ENCODE measurements around the gene DNM1L.

The DNM1L gene

GRCh38 chr12:32757157-32757556 lies 78.1 kb downstream of the DNM1L start:
- no peak for DNase-seq

DNA sequence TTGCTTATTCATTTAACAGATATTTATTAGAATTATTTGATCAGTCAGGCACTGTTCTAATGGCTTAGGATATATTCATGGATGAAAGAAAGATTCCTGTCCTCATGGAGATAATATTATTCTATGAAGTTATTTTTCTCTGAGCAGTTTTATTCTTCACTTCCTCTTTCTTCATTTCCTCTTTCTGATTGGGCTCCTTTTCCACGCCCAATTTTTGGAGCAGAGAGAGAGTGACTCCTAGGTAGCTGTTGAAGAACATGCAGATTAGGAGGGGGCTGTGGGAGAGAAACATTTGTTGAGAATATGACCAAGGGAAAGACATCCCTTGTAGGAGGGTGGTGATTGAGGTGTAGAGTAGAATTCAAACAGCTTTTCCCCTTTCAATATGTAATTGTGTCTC lies 82.6 kb downstream of the DNM1L start:
- DNase-seq, result no peak

GRCh38 chr12:32765906-32766305 lies 86.8 kb downstream of the DNM1L start:
- no peak for DNase-seq

GRCh38 chr12:32768518-32768917 lies 89.4 kb downstream of the DNM1L start:
- no peak for DNase-seq

DNA sequence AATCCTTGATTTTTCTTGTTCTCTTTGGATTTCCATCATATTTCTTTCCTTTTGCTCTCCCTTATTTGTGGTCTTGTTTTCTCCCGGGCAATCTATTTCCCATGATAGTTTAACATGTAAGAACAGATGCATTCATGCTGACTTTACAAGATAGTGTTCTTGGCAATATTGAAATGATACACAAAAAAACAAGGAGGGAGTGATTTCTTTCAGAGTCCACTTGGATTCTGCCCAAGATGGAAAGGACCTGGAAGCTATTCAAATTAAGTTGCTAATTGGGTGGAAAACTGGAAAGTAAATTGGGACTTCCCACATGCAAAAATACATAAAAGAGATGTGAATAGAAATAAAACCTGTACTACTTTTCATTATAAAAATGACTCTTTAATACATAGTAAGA lies 91.0 kb downstream of the DNM1L start:
- DNase-seq, result no peak

DNA sequence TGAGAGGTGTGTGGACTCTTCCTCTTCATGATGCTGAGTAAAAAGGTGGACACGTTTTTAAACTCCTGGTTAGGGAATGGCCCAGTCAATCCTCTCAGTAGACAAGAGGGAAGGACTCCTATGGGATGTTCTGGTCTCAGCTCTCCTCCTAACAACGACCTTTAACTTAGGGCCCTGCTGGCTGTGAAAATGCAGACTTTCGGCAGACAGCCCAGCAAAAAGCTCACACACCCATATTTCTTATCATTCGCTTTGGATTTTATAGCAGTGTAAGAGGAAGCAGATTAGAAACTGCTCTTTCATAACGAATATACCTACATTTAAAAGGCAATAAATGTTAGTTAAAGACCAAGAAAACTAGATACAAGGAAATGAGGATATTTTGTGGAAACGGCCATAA lies 94.6 kb downstream of the DNM1L start:
- no peak for DNase-seq

- DNase-seq, result no peak
Observed at GRCh38 chr12:32776258-32776657, 97.2 kb downstream of the DNM1L start.

GRCh38 chr12:32777159-32777558 lies 98.1 kb downstream of the DNM1L start:
- no peak for DNase-seq

GRCh38 chr12:32777691-32778175 lies 98.6 kb downstream of the DNM1L start:
- DNase-seq, result no peak

GRCh38 chr12:32780071-32780470 lies 101.0 kb downstream of the DNM1L start:
- no peak for DNase-seq

DNA sequence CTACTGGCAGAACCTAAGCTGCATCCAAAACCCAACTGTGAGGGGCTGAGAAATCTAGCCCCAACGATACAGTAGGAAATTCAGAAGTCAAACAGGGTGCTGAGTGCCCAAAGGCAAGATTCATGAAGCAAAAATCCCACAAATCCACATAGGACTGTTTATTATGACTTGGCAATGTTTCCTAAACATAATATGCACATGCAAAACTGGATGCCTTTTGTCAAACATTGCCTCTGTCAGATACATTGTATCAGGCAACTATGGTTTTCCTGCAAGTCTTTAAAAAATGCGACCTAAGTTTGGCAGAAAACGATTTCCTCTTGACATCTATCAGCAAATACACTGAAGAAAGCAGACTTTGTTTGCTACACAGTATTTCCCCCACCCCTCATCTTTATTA lies 103.9 kb downstream of the DNM1L start:
- DNase-seq, result no peak

GRCh38 chr12:32785557-32785956 lies 106.5 kb downstream of the DNM1L start:
- no peak for DNase-seq

GRCh38 chr12:32788405-32788804 lies 109.3 kb downstream of the DNM1L start:
- no peak for DNase-seq

- DNase-seq, result no peak
Observed at GRCh38 chr12:32789446-32789845, 110.3 kb downstream of the DNM1L start.

DNA sequence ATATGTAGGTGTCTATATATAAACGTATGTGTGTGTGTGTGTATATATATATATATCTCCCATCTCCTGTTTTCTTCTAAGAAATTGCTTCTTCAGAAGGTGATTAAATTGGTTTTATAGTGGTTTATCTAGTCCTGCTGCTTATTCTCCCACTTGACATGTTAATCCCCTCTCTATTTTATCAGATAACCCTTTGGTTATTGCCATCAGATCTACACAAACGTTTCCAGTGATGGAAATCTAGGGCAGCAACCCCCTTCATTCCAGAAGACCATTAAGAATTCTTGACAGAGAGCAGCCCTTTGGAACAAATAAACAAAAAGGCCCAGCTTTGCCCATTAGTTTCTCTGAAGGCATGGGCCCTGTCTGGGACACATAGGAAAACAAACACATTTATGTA lies 110.8 kb downstream of the DNM1L start:
- DNase-seq, result no peak

- DNase-seq, result no peak
Observed at GRCh38 chr12:32794281-32794680, 115.2 kb downstream of the DNM1L start.

Measured in NCI-H2029 treated with DMSO at 0.1 percent for 48 hours (cell line).